Suprapubic skin (tissue), 4 donors: ENCODE data around the gene CDH26.

ENCODE experiments used
- CTCF ChIP-seq, 2 donors: fragments of 200-600 bp in 1 of 2; fragments of 450-650 bp in 1 of 2; sonication (generic) in 1 of 2; IDR thresholded peaks; one replicate each; pipeline ENCODE4 v1.5.1; 2016 to 2019; ENCODE audit warnings: antibody characterized with exemption in 2 of 2, mild to moderate bottlenecking in 1 of 2, moderate library complexity in 1 of 2
- POLR2A ChIP-seq, 2 donors: fragments of 450-650 bp; IDR thresholded peaks; one replicate each; pipeline ENCODE4 v1.6.1; 2017; ENCODE audit warnings: antibody characterized with exemption in 2 of 2, mild to moderate bottlenecking in 2 of 2, moderate library complexity in 2 of 2
- POLR2AphosphoS5 ChIP-seq, 3 donors: sonication (generic); formaldehyde crosslinking; IDR thresholded peaks; one replicate each; pipeline ENCODE4 v1.6.1; 2017; ENCODE audit warnings: antibody characterized with exemption in 3 of 3

- TF ChIP-seq CTCF (IDR thresholded peaks at IDR 0.05) = no peak
- TF ChIP-seq POLR2AphosphoS5 (IDR thresholded peaks at IDR 0.05) = no peak
- TF ChIP-seq POLR2A (IDR thresholded peaks at IDR 0.05) = no peak
Measured at GRCh38 chr20:59933296-59933848, 24.9 kb upstream of the CDH26 start, which contains the start of gene SYCP2.
